Fibroblast of skin of back (primary cell): ENCODE results near the gene FHDC1.

Experiments
- DNase-seq: peaks from one replicate; pipeline ENCODE4 v3.0.0-alpha.2; 2013

The FHDC1 gene

DNA sequence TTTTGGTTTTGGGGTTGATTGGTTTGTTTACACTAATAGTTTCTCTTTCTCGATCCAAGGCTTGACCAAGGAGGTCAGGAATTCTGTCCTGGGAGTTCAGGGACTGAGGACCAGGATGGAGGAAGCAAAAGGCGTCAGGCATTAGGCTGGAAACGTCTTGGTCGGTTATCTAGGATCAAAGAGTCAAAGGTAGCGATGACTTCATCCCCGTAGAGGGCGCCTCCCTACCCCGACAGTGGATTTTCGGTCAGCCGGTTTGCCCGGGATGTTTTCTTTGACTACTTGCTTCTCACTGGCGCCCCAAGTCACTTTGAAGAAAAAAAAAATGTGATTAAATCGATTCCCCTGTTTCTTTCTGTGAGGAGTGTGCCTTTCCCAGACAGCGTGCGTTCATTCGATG, 980 bp upstream of the FHDC1 start:
- no peak for DNase-seq

GRCh38 chr4:152936446-152937335, 568 bp downstream of the FHDC1 start:
- peak; percentile 28 for DNase-seq

- peak; percentile 36 for DNase-seq
Observed at GRCh38 chr4:152937336-152938236, 1.5 kb downstream of the FHDC1 start.

DNA sequence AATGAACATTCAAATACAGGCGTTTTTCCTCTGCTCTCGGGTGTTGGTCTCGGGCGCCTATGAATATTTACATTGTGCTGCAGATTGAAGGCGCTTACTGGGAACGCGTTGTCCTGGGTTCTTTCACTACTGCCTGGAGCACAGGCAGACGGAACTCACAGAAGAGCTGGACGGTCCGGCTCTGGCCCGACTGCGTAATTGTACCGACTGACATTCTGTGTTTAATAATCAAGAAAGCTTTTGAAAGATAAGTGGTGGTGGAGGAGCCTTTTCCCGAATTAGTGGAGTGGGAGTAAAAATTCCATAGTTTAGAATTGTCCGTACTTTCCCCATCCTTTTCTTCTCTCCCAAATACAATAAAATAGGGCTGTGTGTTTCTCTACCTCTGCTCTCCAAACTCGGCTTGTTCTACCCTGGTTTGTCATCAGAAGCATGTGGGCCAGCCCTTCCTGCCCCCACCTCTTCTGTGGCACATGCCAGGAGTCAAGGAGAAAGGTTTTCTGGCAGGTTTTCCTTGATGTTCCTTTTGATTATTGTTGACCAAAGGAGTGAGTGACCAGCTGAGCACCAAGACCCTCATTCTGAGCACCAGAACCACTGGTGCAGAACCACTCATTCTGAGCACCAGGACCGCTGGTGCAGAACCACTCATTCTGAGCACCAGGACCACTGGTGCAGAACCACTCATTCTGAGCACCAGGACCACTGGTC, 2.3 kb downstream of the FHDC1 start:
- DNase-seq, result no peak

DNA sequence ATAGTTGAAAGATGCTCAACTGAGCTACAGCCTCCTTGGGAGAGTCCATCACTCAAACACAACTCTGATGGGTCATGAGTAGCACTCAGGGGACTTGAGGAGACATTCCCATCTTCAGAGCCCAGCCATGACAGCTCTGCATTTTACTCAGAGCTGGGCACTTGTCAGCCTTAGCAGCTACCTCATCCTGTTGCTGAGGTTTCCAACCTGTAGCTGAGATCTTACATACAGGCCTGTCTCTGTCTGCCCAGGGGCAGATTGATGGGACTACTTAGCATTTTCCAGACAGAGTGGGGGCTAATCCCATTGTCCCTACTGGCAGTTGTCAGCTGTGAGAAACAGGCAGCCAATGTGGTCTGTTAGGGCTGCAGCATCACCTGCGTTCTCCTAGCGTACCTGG, 3.5 kb downstream of the FHDC1 start:
- no peak for DNase-seq

GRCh38 chr4:152940461-152940860, 4.3 kb downstream of the FHDC1 start:
- DNase-seq, result no peak

- no peak for DNase-seq
Observed at GRCh38 chr4:152941411-152941810, 5.3 kb downstream of the FHDC1 start.

GRCh38 chr4:152942346-152942745, 6.2 kb downstream of the FHDC1 start:
- DNase-seq, result no peak

- DNase-seq, result peak; percentile 66
Observed at GRCh38 chr4:152943672-152944071, 7.5 kb downstream of the FHDC1 start.

GRCh38 chr4:152944666-152945320, 8.7 kb downstream of the FHDC1 start:
- DNase-seq, result no peak

GRCh38 chr4:152945639-152946038, 9.5 kb downstream of the FHDC1 start:
- no peak for DNase-seq

DNA sequence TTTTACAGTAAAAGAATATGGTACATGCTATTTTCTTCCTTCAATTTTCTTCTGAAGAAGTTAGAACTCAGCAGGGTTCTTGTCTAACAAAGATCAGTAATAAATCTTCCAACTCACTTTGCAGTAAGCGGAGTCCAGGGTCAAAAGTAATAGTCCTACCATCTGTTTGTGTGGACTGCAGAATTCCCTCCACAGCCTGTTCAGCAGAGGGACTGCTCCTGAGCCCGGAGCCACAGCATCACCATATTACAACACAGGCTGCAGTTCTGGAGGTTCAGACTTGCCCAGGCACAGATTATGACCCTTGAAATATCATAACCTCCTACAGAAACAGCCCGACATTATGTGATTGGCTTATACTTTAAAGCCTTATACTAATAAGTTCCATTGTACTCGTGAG, 10.3 kb downstream of the FHDC1 start:
- DNase-seq, result no peak

DNA sequence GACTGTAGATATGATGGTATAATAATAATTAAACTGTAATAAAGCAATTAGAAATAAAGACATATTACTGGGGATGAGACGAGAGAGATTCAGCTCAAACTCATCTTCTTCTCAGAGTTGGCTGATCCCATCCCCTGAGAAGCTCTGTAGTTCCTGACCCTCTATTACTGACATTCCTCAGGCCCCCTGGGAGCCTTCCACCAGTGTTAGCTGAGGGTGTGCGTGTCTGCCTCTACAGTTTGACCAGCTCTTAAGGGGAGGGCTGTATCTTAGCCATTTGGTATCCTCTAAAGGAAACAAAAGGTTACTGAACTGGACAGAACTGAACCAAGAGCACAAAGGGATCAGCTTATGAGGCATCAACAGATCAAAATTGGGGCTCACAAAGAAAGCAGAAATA, 11.2 kb downstream of the FHDC1 start:
- peak; percentile 64 for DNase-seq

- no peak for DNase-seq
Observed at GRCh38 chr4:152949930-152950329, 13.8 kb downstream of the FHDC1 start.

DNA sequence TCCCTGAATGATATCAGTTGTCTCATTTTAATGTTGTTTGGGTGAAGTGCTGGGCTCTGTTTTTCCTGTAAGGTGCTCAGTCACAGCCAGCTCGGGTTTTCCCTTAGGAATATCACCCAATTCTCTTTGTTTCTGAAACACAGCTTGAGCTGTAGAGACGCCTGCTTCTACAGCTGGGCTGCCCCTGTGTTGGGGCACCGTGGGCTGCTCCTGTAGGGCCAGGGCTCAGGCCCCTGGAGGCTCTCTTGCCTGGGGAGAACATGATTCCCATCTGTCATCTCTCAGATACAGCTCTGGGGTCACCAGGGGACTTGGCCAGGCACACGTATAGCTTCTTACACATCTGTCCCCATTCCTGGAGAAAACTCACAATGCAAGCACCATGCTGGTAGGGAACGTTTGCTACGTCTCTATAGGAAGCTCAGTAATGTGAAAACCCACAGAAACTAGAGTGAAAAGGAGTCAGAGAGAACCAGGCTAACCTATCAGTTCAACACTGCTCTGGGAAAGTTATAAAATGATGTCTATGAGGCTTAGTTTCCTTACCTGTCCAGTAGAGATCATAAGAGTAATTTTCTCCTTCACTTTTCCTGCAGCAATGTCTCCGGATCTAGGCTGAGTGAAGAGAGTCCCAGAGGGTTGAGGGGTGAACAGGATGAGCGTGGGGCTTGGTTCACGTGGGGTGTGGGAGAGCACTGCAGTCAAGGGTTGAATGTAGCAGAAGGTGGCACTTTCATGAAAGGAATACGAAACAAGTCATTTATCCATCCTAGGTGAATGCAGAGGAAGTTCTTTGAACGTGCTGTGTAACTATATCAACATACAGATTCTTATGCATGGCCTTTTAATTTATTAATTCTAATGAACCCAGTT, 14.5 kb downstream of the FHDC1 start:
- no peak for DNase-seq

- no peak for DNase-seq
Observed at GRCh38 chr4:152951348-152951747, 15.2 kb downstream of the FHDC1 start.

DNA sequence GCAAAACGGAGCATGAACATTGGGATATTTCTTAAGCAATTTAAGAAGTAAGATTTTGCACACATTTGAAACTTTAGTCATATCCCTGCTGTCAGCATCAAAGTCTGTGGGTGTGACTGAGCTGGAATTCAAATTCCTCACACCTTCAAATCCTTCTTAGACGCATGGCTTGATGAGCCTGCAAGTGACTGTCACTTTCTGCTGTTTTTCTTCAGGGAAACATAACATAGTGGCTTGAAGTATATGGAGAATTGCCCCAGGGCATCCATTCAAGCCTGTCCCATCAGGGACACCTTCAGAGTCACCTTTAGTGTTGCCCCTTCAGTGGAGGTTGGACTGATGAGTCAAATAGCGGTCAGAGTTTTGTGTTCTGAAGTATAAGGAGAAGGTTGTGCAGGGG, 17.4 kb downstream of the FHDC1 start:
- no peak for DNase-seq

- DNase-seq, result no peak
Observed at GRCh38 chr4:152954741-152955140, 18.6 kb downstream of the FHDC1 start.

DNA sequence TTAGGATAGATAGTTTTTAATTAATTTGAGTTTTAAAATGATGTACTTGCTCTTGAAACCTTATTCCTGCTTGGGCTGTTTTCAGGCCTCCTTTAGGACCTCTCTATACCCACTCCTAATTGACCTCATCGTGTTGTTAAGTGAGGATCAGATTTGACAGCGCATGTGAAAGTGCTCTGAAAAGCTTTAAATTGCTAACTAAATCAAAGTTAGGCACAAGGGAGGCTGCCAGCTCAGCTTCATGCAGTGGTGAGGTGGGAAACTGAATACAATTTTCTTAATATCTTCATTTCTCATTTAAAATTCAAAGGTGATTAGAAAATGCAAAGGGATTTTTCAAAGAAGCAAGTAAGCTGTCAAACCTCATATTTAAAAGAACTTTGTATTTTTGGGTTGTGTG, 20.0 kb downstream of the FHDC1 start:
- DNase-seq, result no peak

DNA sequence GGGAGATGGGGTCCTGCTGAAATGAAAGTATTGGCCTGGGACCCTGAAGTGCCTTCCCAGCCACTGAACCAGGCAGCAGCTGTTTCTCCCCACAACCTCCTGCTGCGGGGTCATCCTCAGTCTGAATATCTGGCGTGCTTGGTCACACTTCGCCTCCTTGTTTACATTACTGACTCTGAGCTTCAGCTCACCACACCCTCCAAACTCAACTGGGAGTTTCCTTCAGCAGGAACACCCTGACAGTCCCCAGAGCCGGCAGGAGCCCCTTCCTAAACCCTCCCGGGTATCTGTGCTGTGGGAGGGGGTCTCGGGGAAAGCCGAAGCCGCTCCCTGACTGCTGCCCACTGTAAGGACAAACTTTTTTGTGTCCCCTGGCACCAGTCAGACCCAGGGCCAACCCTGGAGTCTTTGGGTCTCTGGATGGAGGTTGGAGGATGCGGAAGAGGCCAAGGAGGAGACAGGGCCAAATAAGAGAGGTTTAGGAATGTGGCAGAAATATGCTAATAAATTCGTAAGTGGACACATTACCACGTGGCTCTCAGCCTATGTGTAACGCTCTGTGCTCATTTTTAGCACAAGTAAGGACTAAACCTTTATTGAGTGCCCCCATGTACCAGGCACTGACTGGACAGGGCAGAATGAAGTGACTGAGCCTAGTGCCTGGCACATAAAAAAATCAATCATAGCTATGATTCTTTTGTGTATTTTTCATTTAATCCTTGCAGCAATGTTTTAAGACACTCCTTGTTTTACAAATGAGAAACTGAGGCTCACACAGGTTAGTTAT, 20.7 kb downstream of the FHDC1 start:
- peak; percentile 83 for DNase-seq
